SJSA1 (cell line): Measurements from ENCODE around the gene FRRS1. TPM values are rescaled to one million over a fixed set of nuclear protein-coding genes. Genes with fewer than 3 reads are reported as not detected.
A peak's percentile ranks its signal among the peaks of the same experiment; 100 is the strongest.
"Not testable (repeated sequence)": the region's sequence is repeated elsewhere in the genome, so short reads cannot be mapped to it uniquely, and the experiment has no call there.

Source experiments
- DNase-seq, 2 experiments: peaks; one replicate each; pipeline ENCODE4 v3.0.0-alpha.2; 2015 to 2020; ENCODE audit warnings: low spot score in 2 of 2, low read depth in 1 of 2
- H3K27ac ChIP-seq: fragments of 250-450 bp; sonication (Bioruptor Pico); 2 replicates; pipeline ENCODE4 v1.5.1; 2020; ENCODE audit warnings: mild to moderate bottlenecking, moderate library complexity
- H3K27me3 ChIP-seq: fragments of 250-450 bp; sonication (Bioruptor Pico); replicated peaks from 2 replicates; pipeline ENCODE4 v1.5.1; 2020; ENCODE audit warnings: mild to moderate bottlenecking, moderate library complexity
- H3K36me3 ChIP-seq: fragments of 250-450 bp; sonication (Bioruptor Pico); 2 replicates; pipeline ENCODE4 v1.5.1; 2020; ENCODE audit warnings: mild to moderate bottlenecking
- H3K4me1 ChIP-seq: fragments of 250-450 bp; sonication (Bioruptor Pico); replicated peaks from 2 replicates; pipeline ENCODE4 v1.6.1; 2021; ENCODE audit warnings: mild to moderate bottlenecking
- H3K4me3 ChIP-seq: fragments of 250-450 bp; sonication (Bioruptor Pico); 2 replicates; pipeline ENCODE4 v1.5.1; 2020; ENCODE audit warnings: mild to moderate bottlenecking
- H3K9me3 ChIP-seq: fragments of 250-450 bp; sonication (Bioruptor Pico); replicated peaks from 2 replicates; pipeline ENCODE4 v1.5.1; 2020; ENCODE audit warnings: mild to moderate bottlenecking
- total RNA-seq: library from RNA; depleted of rRNA; stranded (reverse); fragments of >200 nt; shearing (Covaris generic); gene quantifications from 2 replicates; pipeline ENCODE4 v1.2.3, GENCODE V29; 2014; rRNA removed

Gene FRRS1, protein sequence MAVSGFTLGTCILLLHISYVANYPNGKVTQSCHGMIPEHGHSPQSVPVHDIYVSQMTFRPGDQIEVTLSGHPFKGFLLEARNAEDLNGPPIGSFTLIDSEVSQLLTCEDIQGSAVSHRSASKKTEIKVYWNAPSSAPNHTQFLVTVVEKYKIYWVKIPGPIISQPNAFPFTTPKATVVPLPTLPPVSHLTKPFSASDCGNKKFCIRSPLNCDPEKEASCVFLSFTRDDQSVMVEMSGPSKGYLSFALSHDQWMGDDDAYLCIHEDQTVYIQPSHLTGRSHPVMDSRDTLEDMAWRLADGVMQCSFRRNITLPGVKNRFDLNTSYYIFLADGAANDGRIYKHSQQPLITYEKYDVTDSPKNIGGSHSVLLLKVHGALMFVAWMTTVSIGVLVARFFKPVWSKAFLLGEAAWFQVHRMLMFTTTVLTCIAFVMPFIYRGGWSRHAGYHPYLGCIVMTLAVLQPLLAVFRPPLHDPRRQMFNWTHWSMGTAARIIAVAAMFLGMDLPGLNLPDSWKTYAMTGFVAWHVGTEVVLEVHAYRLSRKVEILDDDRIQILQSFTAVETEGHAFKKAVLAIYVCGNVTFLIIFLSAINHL
- 4.0 and 11.4 TPM in 2 replicates for total RNA-seq

DNA sequence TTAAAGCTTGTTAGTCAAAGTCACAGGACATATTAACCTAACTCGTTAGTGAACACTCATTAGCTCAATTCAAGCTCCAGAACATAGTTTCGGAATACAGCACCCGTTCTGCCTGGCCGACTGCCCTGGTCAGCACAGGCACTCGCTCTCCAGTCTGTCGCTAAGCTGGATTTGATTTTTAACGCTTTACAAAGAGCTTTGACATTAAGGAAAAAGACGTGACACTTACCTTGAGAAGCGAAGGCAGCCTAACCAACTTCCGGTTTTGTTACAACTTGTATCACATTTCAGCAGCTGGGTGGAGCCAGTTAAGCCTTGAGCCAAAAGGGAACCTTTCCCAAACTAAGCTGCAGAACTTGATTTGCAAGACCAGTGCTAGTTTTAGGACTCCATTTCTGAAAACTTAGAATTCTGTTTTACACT lies at the start of gene FRRS1:
FRRS1 (minus strand) TSS at position 258 of the 423 bp plus-strand sequence. CDS start 17,867 bp downstream, outside the sequence.
- Histone ChIP-seq H3K27ac (no peak within 1 kb of the TSS), H3K4me3 (peak within 1 kb of the TSS; percentile 39), H3K36me3 (no peaks in the 10 kb centered on the region), H3K4me1 (no peaks in the 10 kb centered on the region), H3K27me3 (no peaks in the 10 kb centered on the region), H3K9me3 (no peaks in the 10 kb centered on the region)
- peak; percentile 48 to 53 for DNase-seq

GRCh38 chr1:99814373-99814900 lies 48.0 kb upstream of the FRRS1 start:
- H3K9me3 ChIP-seq = no peaks in the 10 kb centered on the region
- DNase-seq = no peak
- no peaks in the 10 kb centered on the region for H3K4me1 ChIP-seq
- H3K4me3 ChIP-seq = no peak overlapping the region
- no peaks in the 10 kb centered on the region for H3K36me3 ChIP-seq
- H3K27ac ChIP-seq = no peak overlapping the region
- no peaks in the 10 kb centered on the region for H3K27me3 ChIP-seq

- Histone ChIP-seq H3K9me3 (no peaks in the 10 kb centered on the region), H3K4me3 (no peak overlapping the region), H3K36me3 (no peaks in the 10 kb centered on the region), H3K4me1 (peaks cover 10% of the 10 kb centered on the region), H3K27me3 (no peaks in the 10 kb centered on the region), H3K27ac (no peak overlapping the region)
- no peak for DNase-seq
These were observed 45.3 kb upstream of the FRRS1 start for GRCh38 chr1:99811747-99812146.

GRCh38 chr1:99811075-99811474 lies 44.6 kb upstream of the FRRS1 start:
- Histone ChIP-seq H3K9me3 (no peaks in the 10 kb centered on the region), H3K4me3 (no peak overlapping the region), H3K27ac (no peak overlapping the region), H3K36me3 (no peaks in the 10 kb centered on the region), H3K27me3 (no peaks in the 10 kb centered on the region), H3K4me1 (peaks cover 10% of the 10 kb centered on the region)
- no peak for DNase-seq

- no peaks in the 10 kb centered on the region for H3K27me3 ChIP-seq
- H3K27ac ChIP-seq = no peak overlapping the region
- no peak overlapping the region for H3K4me3 ChIP-seq
- H3K9me3 ChIP-seq = no peaks in the 10 kb centered on the region
- peak; percentile 72 to 87 for DNase-seq
- no peaks in the 10 kb centered on the region for H3K36me3 ChIP-seq
- H3K4me1 ChIP-seq = peaks cover 10% of the 10 kb centered on the region
These were observed 42.1 kb upstream of the FRRS1 start for GRCh38 chr1:99808391-99809115.

DNA sequence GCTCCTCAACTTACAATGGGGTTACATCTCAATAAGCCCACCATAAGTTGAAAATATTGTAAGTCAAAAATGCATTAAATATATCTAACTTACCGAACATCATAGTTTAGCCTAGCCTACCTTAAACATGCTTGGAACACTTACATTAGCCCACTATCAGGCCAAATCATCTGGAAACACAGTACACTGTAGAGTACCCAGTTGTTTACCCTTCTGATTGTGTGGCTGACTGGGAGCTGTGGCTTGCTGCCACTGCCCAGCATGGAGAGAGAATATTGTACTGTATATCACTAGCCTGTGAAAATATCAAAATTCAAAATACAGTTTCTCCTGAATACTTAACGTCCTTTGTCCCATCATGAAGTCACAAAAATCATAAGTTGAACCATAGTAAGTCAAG lies 40.4 kb upstream of the FRRS1 start:
- no peak overlapping the region for H3K27ac ChIP-seq
- H3K4me1 ChIP-seq = peaks cover 10% of the 10 kb centered on the region
- H3K27me3 ChIP-seq = no peaks in the 10 kb centered on the region
- no peaks in the 10 kb centered on the region for H3K36me3 ChIP-seq
- no peak overlapping the region for H3K4me3 ChIP-seq
- H3K9me3 ChIP-seq = no peaks in the 10 kb centered on the region
- no peak for DNase-seq

DNA sequence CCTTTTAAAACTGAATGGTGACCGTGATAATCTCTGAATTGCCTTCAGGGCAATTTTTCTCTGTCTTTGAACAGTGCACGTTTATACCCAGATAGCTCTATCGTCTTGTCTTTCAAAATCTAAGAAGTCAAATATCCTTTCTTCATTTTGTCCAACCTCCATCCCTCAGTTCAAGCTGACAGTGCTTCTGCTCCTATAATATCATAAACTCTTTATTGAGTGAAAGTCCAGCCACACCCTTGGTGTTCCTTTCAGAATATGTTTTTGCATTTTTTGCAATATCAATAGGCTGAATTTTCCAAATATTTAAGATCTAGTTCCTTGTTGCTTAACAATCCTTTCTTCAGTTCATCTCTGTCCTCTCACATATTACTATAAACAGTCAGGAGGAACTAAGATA lies 35.1 kb upstream of the FRRS1 start:
- Histone ChIP-seq H3K36me3 (no peaks in the 10 kb centered on the region), H3K4me1 (no peaks in the 10 kb centered on the region), H3K9me3 (no peaks in the 10 kb centered on the region), H3K27ac (no peak overlapping the region), H3K27me3 (no peaks in the 10 kb centered on the region), H3K4me3 (no peak overlapping the region)
- no peak for DNase-seq

DNA sequence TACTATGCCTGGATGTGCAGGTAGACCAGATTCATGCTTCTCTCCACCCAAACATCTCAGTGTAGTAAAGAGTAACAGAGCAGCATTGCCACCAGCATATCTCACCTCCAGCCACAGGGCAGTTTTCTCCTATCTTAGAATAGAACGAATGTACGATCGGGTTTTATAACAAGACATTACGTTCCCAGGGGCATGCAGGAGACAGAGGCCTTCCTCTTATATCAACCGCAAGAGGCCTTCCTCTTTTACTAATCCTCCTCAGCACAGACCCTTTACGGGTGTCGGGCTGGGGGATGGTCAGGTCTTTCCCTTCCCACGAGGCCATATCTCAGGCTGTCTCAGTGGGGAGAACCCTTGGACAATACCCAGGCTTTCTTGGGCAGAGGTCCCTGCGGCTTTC lies 27.4 kb upstream of the FRRS1 start:
- DNase-seq, H3K27ac ChIP-seq, H3K36me3 ChIP-seq, H3K27me3 ChIP-seq, H3K4me1 ChIP-seq, H3K9me3 ChIP-seq, H3K4me3 ChIP-seq: not testable (repeated sequence)

- Histone ChIP-seq H3K27ac (no peak overlapping the region), H3K4me3 (no peak overlapping the region), H3K36me3 (no peaks in the 10 kb centered on the region), H3K9me3 (no peaks in the 10 kb centered on the region), H3K27me3 (no peaks in the 10 kb centered on the region), H3K4me1 (no peaks in the 10 kb centered on the region)
- DNase-seq = no peak
These were observed 23.3 kb upstream of the FRRS1 start for GRCh38 chr1:99789715-99790114.

GRCh38 chr1:99788896-99789295 lies 22.5 kb upstream of the FRRS1 start:
- DNase-seq = no peak
- no peaks in the 10 kb centered on the region for H3K9me3 ChIP-seq
- H3K36me3 ChIP-seq = no peaks in the 10 kb centered on the region
- no peaks in the 10 kb centered on the region for H3K27me3 ChIP-seq
- H3K27ac ChIP-seq = no peak overlapping the region
- H3K4me3 ChIP-seq = no peak overlapping the region
- H3K4me1 ChIP-seq = no peaks in the 10 kb centered on the region

- no peaks in the 10 kb centered on the region for H3K9me3 ChIP-seq
- DNase-seq = no peak
- H3K4me1 ChIP-seq = no peaks in the 10 kb centered on the region
- H3K4me3 ChIP-seq = no peak overlapping the region
- H3K27ac ChIP-seq = no peak overlapping the region
- no peaks in the 10 kb centered on the region for H3K27me3 ChIP-seq
- no peaks in the 10 kb centered on the region for H3K36me3 ChIP-seq
These were observed 20.5 kb upstream of the FRRS1 start for GRCh38 chr1:99786751-99787501.

GRCh38 chr1:99784809-99785255 lies 18.4 kb upstream of the FRRS1 start:
- H3K4me3 ChIP-seq = no peak overlapping the region
- no peaks in the 10 kb centered on the region for H3K27me3 ChIP-seq
- no peak overlapping the region for H3K27ac ChIP-seq
- no peaks in the 10 kb centered on the region for H3K9me3 ChIP-seq
- H3K36me3 ChIP-seq = no peaks in the 10 kb centered on the region
- no peak for DNase-seq
- no peaks in the 10 kb centered on the region for H3K4me1 ChIP-seq

DNA sequence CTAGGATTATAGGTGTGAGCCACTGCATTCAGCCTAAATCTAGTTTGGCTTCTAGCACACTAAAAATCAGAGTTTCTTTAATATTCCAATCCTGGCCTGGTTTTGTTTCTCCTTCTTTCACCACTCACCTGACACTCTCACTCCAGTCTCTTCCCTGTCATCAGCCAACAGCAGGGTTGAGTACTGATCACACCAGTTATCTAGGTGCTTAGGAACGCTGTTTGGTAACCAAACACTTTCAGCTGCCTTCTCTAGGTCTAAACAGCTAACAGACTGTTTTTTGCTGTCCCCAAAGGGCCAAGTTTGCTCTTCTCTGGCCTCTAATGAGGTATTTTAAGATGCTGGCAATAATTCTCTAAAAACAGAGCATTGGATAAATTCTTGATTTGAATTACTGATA lies 17.7 kb upstream of the FRRS1 start:
- Histone ChIP-seq H3K4me1 (no peaks in the 10 kb centered on the region), H3K27ac (no peak overlapping the region), H3K4me3 (no peak overlapping the region), H3K9me3 (no peaks in the 10 kb centered on the region), H3K27me3 (no peaks in the 10 kb centered on the region), H3K36me3 (no peaks in the 10 kb centered on the region)
- no peak for DNase-seq
